GM12878 (cell line): Measurements from ENCODE around the gene KRTAP10-1. TPM values are rescaled to one million over a fixed set of nuclear protein-coding genes. Genes with fewer than 3 reads are reported as not detected.

Source experiments
- ATAC-seq: fragments of 200-7000 bp; cut with Tn5 transposase; 3 replicates; pipeline ENCODE4 v1.9.1; 2020; ENCODE audit warnings: mild to moderate bottlenecking, moderate library complexity
- BruUV-seq: library from RNA; stranded (reverse); fragments of 400-500 nt; replicated peaks from 2 replicates; lab custom pipeline; 2021; lab: Mats Ljungman, UMichigan
- CTCF ChIA-PET: fragments of 300-600 bp; sonication (Branson Sonifier 250); formaldehyde crosslinking; extraction: SDS; loops from one replicate; lab custom pipeline; 2021; ENCODE audit warnings: inconsistent platforms; lab: Yijun Ruan, JAX
- POLR2A ChIA-PET: fragments of 350-600 bp; formaldehyde crosslinking; extraction: SDS; loops from one replicate; lab custom pipeline; 2021; ENCODE audit warnings: inconsistent platforms; lab: Charles Lee
- RAD21 ChIA-PET: fragments of 300-600 bp; sonication (Branson Sonifier 250); formaldehyde crosslinking; loops from one replicate; lab custom pipeline; 2023; ENCODE audit warnings: antibody characterized with exemption; ENCODE audit not compliant: unreplicated experiment; lab: Charles Lee
- SMC1A ChIA-PET: fragments of 300-600 bp; sonication (Branson Sonifier 250); formaldehyde crosslinking; loops from one replicate; lab custom pipeline; 2023; ENCODE audit not compliant: unreplicated experiment, uncharacterized antibody; lab: Charles Lee
- DNase-seq: peaks from one replicate; pipeline ENCODE4 v3.0.0-alpha.2; 2011; ENCODE audit warnings: low read depth, low spot score
- FAIRE-seq: peaks from 3 replicates; lab custom pipeline; 2011; peaks lifted over from hg19 to GRCh38; lab: Jason Lieb, UNC
- H2AFZ ChIP-seq: 2 replicates; pipeline ENCODE4 v1.6.0; 2011; ENCODE audit warnings: low read depth, low read length, control low read depth; ENCODE audit not compliant: control insufficient read depth
- H3K27ac ChIP-seq: 2 replicates; pipeline ENCODE4 v1.5.1; 2011; ENCODE audit warnings: control low read depth; ENCODE audit not compliant: control insufficient read depth, insufficient read depth
- H3K27me3 ChIP-seq, 2 experiments: replicated peaks in 1 of 2; 2 replicates each; pipeline versions ENCODE4 v1.6.0 to v1.6.1; 2011; ENCODE audit warnings: low read length in 1 of 2; ENCODE audit not compliant: control insufficient read depth in 2 of 2, insufficient read depth in 2 of 2
- H3K36me3 ChIP-seq, 2 experiments: 2 replicates each; pipeline ENCODE4 v1.5.1; 2011; ENCODE audit warnings: low read length in 1 of 2; ENCODE audit not compliant: control insufficient read depth in 2 of 2, insufficient read depth in 2 of 2
- H3K4me1 ChIP-seq: 2 replicates; pipeline ENCODE4 v1.6.1; 2011; ENCODE audit warnings: mild to moderate bottlenecking, low read length, moderate library complexity, mixed read lengths; ENCODE audit not compliant: control insufficient read depth, insufficient read depth
- H3K4me2 ChIP-seq: 2 replicates; pipeline ENCODE4 v1.6.0; 2011; ENCODE audit warnings: control low read depth; ENCODE audit not compliant: control insufficient read depth, insufficient read depth
- H3K4me3 ChIP-seq: fragments of 200-600 bp; sonication (generic); 2 replicates; pipeline ENCODE4 v1.5.1; 2016
- H3K79me2 ChIP-seq: 2 replicates; pipeline ENCODE4 v1.6.0; 2011; ENCODE audit warnings: low read length; ENCODE audit not compliant: control insufficient read depth, insufficient read depth
- H3K9ac ChIP-seq: 2 replicates; pipeline ENCODE4 v1.8.0; 2011; ENCODE audit warnings: low read length, control low read depth, mixed read lengths; ENCODE audit not compliant: control insufficient read depth, insufficient read depth
- H3K9me3 ChIP-seq: replicated peaks from 3 replicates; pipeline ENCODE4 v1.5.1; 2011; ENCODE audit warnings: mild to moderate bottlenecking, low read length; ENCODE audit not compliant: control insufficient read depth, insufficient read depth
- H4K20me1 ChIP-seq: 2 replicates; pipeline ENCODE4 v1.6.0; 2011; ENCODE audit not compliant: control insufficient read depth, insufficient read depth
- CBFB ChIP-seq: IDR thresholded peaks from 2 replicates; pipeline ENCODE4 v1.6.1; 2016; ENCODE audit warnings: antibody characterized with exemption, low read depth
- CTCF ChIP-seq, 3 experiments: IDR thresholded peaks in 2 of 3; conservative IDR thresholded peaks in 1 of 3; 2 replicates each; pipeline ENCODE4 v1.5.1; 2011; ENCODE audit warnings: low read depth in 3 of 3, low read length in 3 of 3, mild to moderate bottlenecking in 3 of 3, control low read depth in 2 of 3, moderate library complexity in 2 of 3, inconsistent platforms in 1 of 3, mixed read lengths in 1 of 3; ENCODE audit not compliant: control insufficient read depth in 2 of 3, insufficient read depth in 1 of 3; ENCODE audit errors: extremely low read depth in 1 of 3
- ESRRA ChIP-seq: IDR thresholded peaks from 2 replicates; pipeline ENCODE4 v1.6.1; 2012; ENCODE audit warnings: mild to moderate bottlenecking, low read length, improper control_type of control experiment
- NBN ChIP-seq: fragments of 450-650 bp; IDR thresholded peaks from 2 replicates; pipeline ENCODE4 v1.6.1; 2016
- NR2C1 ChIP-seq: fragments of 450-650 bp; IDR thresholded peaks from 2 replicates; pipeline ENCODE4 v1.6.1; 2017; ENCODE audit warnings: antibody characterized with exemption, mild to moderate bottlenecking, moderate library complexity
- POLR2AphosphoS5 ChIP-seq: IDR thresholded peaks from 2 replicates; pipeline ENCODE4 v1.6.1; 2011; ENCODE audit warnings: mild to moderate bottlenecking, low read length, inconsistent platforms
- RAD21 ChIP-seq: IDR thresholded peaks from 2 replicates; pipeline ENCODE4 v1.6.1; 2011; ENCODE audit warnings: mild to moderate bottlenecking, low read depth, low read length, moderate library complexity; ENCODE audit not compliant: insufficient read depth
- RBBP5 ChIP-seq: fragments of 200-600 bp; sonication (generic); conservative IDR thresholded peaks from 2 replicates; pipeline ENCODE4 v1.6.1; 2016
- SPI1 ChIP-seq: IDR thresholded peaks from 2 replicates; pipeline ENCODE4 v1.6.1; 2011; ENCODE audit warnings: low read depth, mild to moderate bottlenecking, low read length, moderate library complexity, borderline replicate concordance; ENCODE audit not compliant: insufficient read depth
- USF1 ChIP-seq: IDR thresholded peaks from 2 replicates; pipeline ENCODE4 v1.6.1; 2011; ENCODE audit warnings: borderline replicate concordance, low read depth, mild to moderate bottlenecking, moderate library complexity, mixed read lengths, low read length; ENCODE audit not compliant: insufficient read depth; ENCODE audit errors: extremely low read length
- USF2 ChIP-seq: IDR thresholded peaks from 2 replicates; pipeline ENCODE4 v1.6.1; 2011; ENCODE audit warnings: low read depth, low read length, improper control_type of control experiment, borderline replicate concordance
- YY1 ChIP-seq: IDR thresholded peaks from 2 replicates; pipeline ENCODE4 v1.6.1; 2011; ENCODE audit warnings: low read depth, mild to moderate bottlenecking, low read length
- ZBED1 ChIP-seq: IDR thresholded peaks from 2 replicates; pipeline ENCODE4 v1.6.1; 2016; ENCODE audit warnings: borderline replicate concordance
- WGBS: methylation state at CpG from one replicate; pipeline ENCODE4 v1.1.6; 2016; ENCODE audit warnings: low lambda C conversion rate; ENCODE audit not compliant: insufficient replicate concordance, insufficient coverage; ENCODE audit errors: missing lambda C conversion rate; 5-methylcytosine and 5-hydroxymethylcytosine counted together
- in situ Hi-C: fragments of 300-500 bp; cut with MboI; formaldehyde crosslinking; loops from 9 replicates; pipeline ENCODE4 v1.14.3; 2018; ENCODE audit warnings: mixed read lengths
- intact Hi-C: fragments of 100-400 bp; cut with micrococcal nuclease; formaldehyde crosslinking; loops from one replicate; pipeline ENCODE4 v1.14.2; 2022; ENCODE audit not compliant: unreplicated experiment
- polyA plus RNA-seq, 11 experiments: library from polyadenylated mRNA; depleted of rRNA in 4 of 11; unstranded in 6 of 11; stranded (reverse) in 5 of 11; fragments of >200 nt; fragmentation: Nextera tagmentation in 4 of 11; fragmentation: Illumina TruSeq in 1 of 11; extraction: Ambion mirVana in 4 of 11; extraction: Trizol in 1 of 11; gene quantifications; 1 replicate in 1 of 11; 2 replicates in 10 of 11; pipeline versions ENCODE4 v1.2.1 to v1.2.3, GENCODE V29; 2011 to 2016; ENCODE audit warnings: inconsistent platforms in 2 of 11, missing spikeins in 2 of 11, low read depth in 1 of 11
- total RNA-seq, 4 experiments: library from RNA; depleted of rRNA in 3 of 4; stranded (reverse); fragments of >200 nt in 3 of 4; fragmentation: Illumina TruSeq in 1 of 4; extraction: Trizol in 1 of 4; gene quantifications; 2 replicates each; pipeline versions ENCODE4 v1.2.1 to v1.2.3, GENCODE V29; 2013 to 2021
- TF ChIP-seq, protein P1 (sequence below): fragments of 450-650 bp; IDR thresholded peaks from 2 replicates; pipeline ENCODE4 v1.6.1; 2014; ENCODE audit warnings: mild to moderate bottlenecking

Gene KRTAP10-1
- total and polyA plus RNA-seq, 10 of the 15 experiments (the other 5 are each of a cell fraction or from before 2014, with no cell fraction given) = not detected

- TF ChIP-seq SPI1 = no peak
Observed at GRCh38 chr21:44583800-44584147, 43.8 kb upstream of the KRTAP10-1 start (continued).

GRCh38 chr21:44583089-44583799 lies 43.2 kb upstream of the KRTAP10-1 start:
- in situ Hi-C loops = no loop called here
- no peaks in the 10 kb centered on the region for H3K27me3 ChIP-seq

More at GRCh38 chr21:44583089-44583799, 43.2 kb upstream of the KRTAP10-1 start:
- Histone ChIP-seq H3K4me3 (no peak overlapping the region), H3K4me1 (no peaks in the 10 kb centered on the region), H2AFZ (no peak overlapping the region), H3K79me2 (no peaks in the 10 kb centered on the region), H3K36me3 (no peaks in the 10 kb centered on the region), H3K9me3 (peaks cover 4% of the 10 kb centered on the region; the same call in 2 of the 3 replicates), H4K20me1 (no peaks in the 10 kb centered on the region), H3K27ac (no peak overlapping the region), H3K4me2 (no peak overlapping the region), H3K9ac (no peak overlapping the region)
- TF ChIP-seq YY1 = no peak
- TF ChIP-seq, protein P1, sequence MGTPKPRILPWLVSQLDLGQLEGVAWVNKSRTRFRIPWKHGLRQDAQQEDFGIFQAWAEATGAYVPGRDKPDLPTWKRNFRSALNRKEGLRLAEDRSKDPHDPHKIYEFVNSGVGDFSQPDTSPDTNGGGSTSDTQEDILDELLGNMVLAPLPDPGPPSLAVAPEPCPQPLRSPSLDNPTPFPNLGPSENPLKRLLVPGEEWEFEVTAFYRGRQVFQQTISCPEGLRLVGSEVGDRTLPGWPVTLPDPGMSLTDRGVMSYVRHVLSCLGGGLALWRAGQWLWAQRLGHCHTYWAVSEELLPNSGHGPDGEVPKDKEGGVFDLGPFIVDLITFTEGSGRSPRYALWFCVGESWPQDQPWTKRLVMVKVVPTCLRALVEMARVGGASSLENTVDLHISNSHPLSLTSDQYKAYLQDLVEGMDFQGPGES = no peak
- TF ChIP-seq CTCF (IDR thresholded peaks at IDR 0.05 in 2 of 3, conservative IDR thresholded peaks at IDR 0.05 in 1 of 3; ENCODE audit: control insufficient read depth in 2 of 3, extremely low read depth in 1 of 3, insufficient read depth in 1 of 3, low read depth in 3 of 3, low read length in 3 of 3) = no peak
- no peak for TF ChIP-seq NBN
- TF ChIP-seq ZBED1 = no peak
- TF ChIP-seq RAD21 = no peak
- no peak for TF ChIP-seq USF1
- no peak for TF ChIP-seq POLR2AphosphoS5
- no peak for TF ChIP-seq RBBP5
- no peak for TF ChIP-seq CBFB
- TF ChIP-seq USF2 = no peak
- no peak for TF ChIP-seq ESRRA
- TF ChIP-seq NR2C1 = no peak
- 57% methylated on average over 11 of the region's 11 CpGs for WGBS
- intact Hi-C loops = no loop called here
- ChIA-PET CTCF (no interaction called here), SMC1A (no interaction called here), POLR2A (no interaction called here), RAD21 (no interaction called here)
- no peak for DNase-seq
- no peak for FAIRE-seq
- no peak for ATAC-seq
- BruUV-seq = no TSS peak
